Smooth muscle cell (in vitro differentiated cells): Measurements from ENCODE around the gene PLCB1. TPM values are rescaled to one million over a fixed set of nuclear protein-coding genes. Genes with fewer than 3 reads are reported as not detected.

Experiments
- DNase-seq: peaks from one replicate; lab custom pipeline; 2025; ENCODE audit not compliant: unreplicated experiment; lab: John Stamatoyannopoulos, UW
- H2AFZ ChIP-seq: fragments of 200-600 bp; sonication (generic); 2 replicates; pipeline ENCODE4 v1.6.0; 2016; ENCODE audit warnings: antibody characterized with exemption, low read depth, mild to moderate bottlenecking
- H3F3A ChIP-seq: fragments of 200-600 bp; sonication (generic); 2 replicates; pipeline ENCODE4 v1.6.0; 2017; ENCODE audit warnings: antibody characterized with exemption, low read depth
- H3K27ac ChIP-seq: fragments of 200-600 bp; sonication (generic); 2 replicates; pipeline ENCODE4 v1.5.1; 2016; ENCODE audit warnings: low read depth, mild to moderate bottlenecking
- H3K27me3 ChIP-seq: fragments of 200-600 bp; sonication (generic); 2 replicates; pipeline ENCODE4 v1.6.1; 2016; ENCODE audit warnings: low read depth, mild to moderate bottlenecking
- H3K36me3 ChIP-seq: fragments of 200-600 bp; sonication (generic); 2 replicates; pipeline ENCODE4 v1.5.1; 2016; ENCODE audit warnings: low read depth
- H3K4me1 ChIP-seq: fragments of 200-600 bp; sonication (generic); 2 replicates; pipeline ENCODE4 v1.5.1; 2016; ENCODE audit warnings: low read depth
- H3K4me2 ChIP-seq: fragments of 200-600 bp; sonication (generic); 2 replicates; pipeline ENCODE4 v1.6.0; 2016; ENCODE audit warnings: mild to moderate bottlenecking
- H3K4me3 ChIP-seq: fragments of 200-600 bp; sonication (generic); 2 replicates; pipeline ENCODE4 v1.5.1; 2016; ENCODE audit warnings: mild to moderate bottlenecking
- H3K79me2 ChIP-seq: fragments of 200-600 bp; sonication (generic); 2 replicates; pipeline ENCODE4 v1.6.0; 2016; ENCODE audit warnings: low read depth, mild to moderate bottlenecking
- H3K9ac ChIP-seq: fragments of 200-600 bp; sonication (generic); 2 replicates; pipeline ENCODE4 v1.6.0; 2016; ENCODE audit warnings: low read depth
- H3K9me3 ChIP-seq: fragments of 200-600 bp; sonication (generic); replicated peaks from 2 replicates; pipeline ENCODE4 v1.5.1; 2016; ENCODE audit warnings: low read depth
- H4K20me1 ChIP-seq: fragments of 200-600 bp; sonication (generic); 2 replicates; pipeline ENCODE4 v1.6.0; 2016; ENCODE audit warnings: low read depth
- CTCF ChIP-seq: fragments of 200-600 bp; sonication (generic); IDR thresholded peaks from 2 replicates; pipeline ENCODE4 v1.5.1; 2017; ENCODE audit warnings: borderline replicate concordance, mild to moderate bottlenecking, antibody characterized with exemption; ENCODE audit not compliant: insufficient read depth, poor library complexity, severe bottlenecking
- WGBS: methylation state at CpG from one replicate; pipeline ENCODE4 v1.1.7; 2016; ENCODE audit warnings: low lambda C conversion rate; 5-methylcytosine and 5-hydroxymethylcytosine counted together
- polyA plus RNA-seq: library from polyadenylated mRNA; unstranded; fragments of >200 nt; fragmentation: Nextera tagmentation; extraction: Ambion mirVana; gene quantifications from 2 replicates; pipeline ENCODE4 v1.2.1, GENCODE V29; 2016
- total RNA-seq: library from RNA; depleted of rRNA; stranded (reverse); fragments of >200 nt; gene quantifications from 2 replicates; pipeline ENCODE4 v1.2.3, GENCODE V29; 2014

The PLCB1 gene
- total and polyA plus RNA-seq, 2 experiments from 2014 or later, result 4.7 to 25.3 TPM

DNA sequence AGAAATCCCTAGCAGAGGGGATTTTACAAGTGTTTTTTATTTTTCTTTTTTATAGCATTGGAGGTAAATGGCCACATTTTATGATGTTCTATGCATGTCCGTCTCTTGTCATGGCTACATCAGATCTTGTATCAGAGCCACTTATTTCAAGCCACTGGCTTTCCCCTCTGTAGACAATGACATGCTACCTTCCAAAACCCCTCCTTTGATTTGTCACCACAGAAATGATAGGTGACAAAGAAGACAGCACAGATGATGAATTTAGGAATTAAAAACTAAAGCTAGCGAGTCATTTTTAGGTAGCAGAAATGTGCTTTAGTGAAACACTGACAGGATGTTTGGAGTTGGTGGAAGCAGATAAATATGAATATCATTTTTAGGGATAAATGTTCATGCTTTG, 20.8 kb downstream of the PLCB1 start:
- no peak overlapping the region for H2AFZ ChIP-seq
- no peak overlapping the region for H3K4me2 ChIP-seq
- no peak overlapping the region for H3K9ac ChIP-seq
- no peak for DNase-seq
- no peaks in the 10 kb centered on the region for H3K79me2 ChIP-seq
- H3K36me3 ChIP-seq, result no peaks in the 10 kb centered on the region
- peaks cover 7% of the 10 kb centered on the region for H3K4me1 ChIP-seq
- no peak overlapping the region for H3K27ac ChIP-seq
- no peaks in the 10 kb centered on the region for H3K9me3 ChIP-seq
- no peaks in the 10 kb centered on the region for H4K20me1 ChIP-seq
- 100% methylated on average over 2 of the region's 2 CpGs for WGBS
- no peaks in the 10 kb centered on the region for H3K27me3 ChIP-seq
- H3K4me3 ChIP-seq, result no peak overlapping the region
- no peak for TF ChIP-seq CTCF
- peaks cover 5% of the 10 kb centered on the region for H3F3A ChIP-seq

- DNase-seq, result no peak
- 74% methylated on average over 3 of the region's 3 CpGs for WGBS
- Histone ChIP-seq H3F3A (peaks cover 5% of the 10 kb centered on the region), H3K4me3 (no peak overlapping the region), H3K79me2 (no peaks in the 10 kb centered on the region), H2AFZ (no peak overlapping the region), H3K27ac (no peak overlapping the region), H3K4me1 (peaks cover 7% of the 10 kb centered on the region), H4K20me1 (no peaks in the 10 kb centered on the region), H3K27me3 (no peaks in the 10 kb centered on the region), H3K36me3 (no peaks in the 10 kb centered on the region), H3K9me3 (no peaks in the 10 kb centered on the region), H3K9ac (no peak overlapping the region), H3K4me2 (no peak overlapping the region)
- no peak for TF ChIP-seq CTCF
Observed at GRCh38 chr20:8153281-8153908, 21.3 kb downstream of the PLCB1 start.

DNA sequence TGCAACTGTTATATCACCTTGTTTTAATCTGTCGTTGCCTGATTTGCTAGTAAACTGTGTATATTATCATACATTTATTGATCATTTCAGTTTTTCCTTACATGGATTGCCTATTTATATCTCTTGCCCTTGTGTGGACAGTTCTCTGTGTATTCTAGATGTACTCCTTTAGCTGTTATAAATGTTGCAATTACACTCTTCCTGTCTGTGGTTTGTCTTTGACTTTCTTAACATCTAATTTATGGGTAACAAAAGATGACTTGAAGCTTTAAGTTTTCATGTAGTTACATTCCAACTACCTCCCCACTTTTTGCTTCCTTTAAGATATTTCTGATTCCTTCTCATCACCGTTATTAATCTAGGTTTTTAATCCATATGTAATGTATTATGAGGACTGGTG, 22.6 kb downstream of the PLCB1 start:
- no peaks in the 10 kb centered on the region for H3K9me3 ChIP-seq
- DNase-seq, result no peak

More for the DNA sequence above, 22.6 kb downstream of the PLCB1 start:
- Histone ChIP-seq H3K9ac (no peak overlapping the region), H3K79me2 (no peaks in the 10 kb centered on the region), H3K4me1 (peaks cover 7% of the 10 kb centered on the region), H3K4me2 (no peak overlapping the region), H3F3A (peaks cover 5% of the 10 kb centered on the region), H3K27ac (no peak overlapping the region), H2AFZ (no peak overlapping the region), H3K4me3 (no peak overlapping the region), H4K20me1 (no peaks in the 10 kb centered on the region), H3K27me3 (no peaks in the 10 kb centered on the region), H3K36me3 (no peaks in the 10 kb centered on the region)
- 90% methylated on average over 2 of the region's 2 CpGs for WGBS
- no peak for TF ChIP-seq CTCF
